Mammary epithelial cell (primary cell): ENCODE data around the gene BIRC5.

Experiments used
- EZH2 ChIP-seq: IDR thresholded peaks from 2 replicates; pipeline ENCODE4 v1.6.1; 2012; ENCODE audit warnings: low read length, inconsistent platforms, borderline replicate concordance
- TF ChIP-seq, protein P1 (sequence below), 2 donors: IDR thresholded peaks in 1 of 2; conservative IDR thresholded peaks in 1 of 2; 2 replicates each; pipeline ENCODE4 v1.5.1; 2011 to 2012; ENCODE audit warnings: inconsistent platforms in 2 of 2, low read length in 2 of 2, mild to moderate bottlenecking in 2 of 2, control low read depth in 1 of 2, low read depth in 1 of 2; ENCODE audit not compliant: insufficient read depth in 1 of 2; ENCODE audit errors: extremely low read depth in 1 of 2

DNA sequence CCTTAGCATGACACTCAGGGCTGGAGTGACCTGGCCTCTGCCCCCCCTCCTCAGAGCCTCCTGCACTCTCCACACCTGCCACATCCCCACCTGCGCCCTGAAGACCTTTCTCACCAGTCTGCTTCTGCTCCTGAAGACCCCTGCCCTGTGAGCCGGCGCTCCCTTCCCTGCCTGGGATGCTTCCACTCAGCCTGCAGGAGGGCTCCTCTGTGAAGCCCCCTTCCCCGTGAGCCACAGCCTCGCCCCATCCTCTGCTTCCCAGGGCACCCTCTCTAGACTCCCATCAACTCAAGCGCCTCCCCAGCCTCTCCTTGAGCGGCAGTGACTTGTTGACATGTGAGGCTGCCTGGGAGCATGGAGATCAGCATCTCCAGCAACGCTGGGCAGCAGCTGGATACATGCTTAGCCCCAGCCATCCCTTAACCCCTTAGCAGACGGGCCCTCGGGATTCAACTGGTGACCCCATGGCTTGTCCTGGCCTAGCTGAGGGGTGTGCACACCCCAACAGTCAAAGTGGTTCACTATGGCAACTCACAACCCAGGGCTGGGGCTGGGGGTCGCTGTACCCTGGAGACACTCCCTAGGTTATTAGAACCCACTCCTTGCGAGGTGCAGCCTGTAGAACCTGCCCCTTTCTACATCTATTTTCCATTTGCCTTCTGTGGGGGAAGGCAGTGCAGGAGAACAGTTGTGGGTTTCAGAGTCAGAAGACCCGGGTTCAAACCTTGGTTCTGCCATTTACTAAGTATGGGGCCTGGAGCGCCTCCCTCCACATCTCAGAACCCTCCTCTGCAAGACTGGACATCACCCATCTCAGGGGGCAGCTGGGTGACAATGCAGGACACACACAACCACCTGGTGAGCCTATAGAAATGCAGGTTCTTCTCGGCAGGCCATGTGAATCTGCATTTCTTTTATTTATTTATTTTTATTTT, 38.9 kb downstream of the BIRC5 start:
- TF ChIP-seq, protein P1, sequence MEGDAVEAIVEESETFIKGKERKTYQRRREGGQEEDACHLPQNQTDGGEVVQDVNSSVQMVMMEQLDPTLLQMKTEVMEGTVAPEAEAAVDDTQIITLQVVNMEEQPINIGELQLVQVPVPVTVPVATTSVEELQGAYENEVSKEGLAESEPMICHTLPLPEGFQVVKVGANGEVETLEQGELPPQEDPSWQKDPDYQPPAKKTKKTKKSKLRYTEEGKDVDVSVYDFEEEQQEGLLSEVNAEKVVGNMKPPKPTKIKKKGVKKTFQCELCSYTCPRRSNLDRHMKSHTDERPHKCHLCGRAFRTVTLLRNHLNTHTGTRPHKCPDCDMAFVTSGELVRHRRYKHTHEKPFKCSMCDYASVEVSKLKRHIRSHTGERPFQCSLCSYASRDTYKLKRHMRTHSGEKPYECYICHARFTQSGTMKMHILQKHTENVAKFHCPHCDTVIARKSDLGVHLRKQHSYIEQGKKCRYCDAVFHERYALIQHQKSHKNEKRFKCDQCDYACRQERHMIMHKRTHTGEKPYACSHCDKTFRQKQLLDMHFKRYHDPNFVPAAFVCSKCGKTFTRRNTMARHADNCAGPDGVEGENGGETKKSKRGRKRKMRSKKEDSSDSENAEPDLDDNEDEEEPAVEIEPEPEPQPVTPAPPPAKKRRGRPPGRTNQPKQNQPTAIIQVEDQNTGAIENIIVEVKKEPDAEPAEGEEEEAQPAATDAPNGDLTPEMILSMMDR (conservative IDR thresholded peaks at IDR 0.05 in 1 of 2, IDR thresholded peaks at IDR 0.05 in 1 of 2; ENCODE audit: extremely low read depth in 1 of 2, insufficient read depth in 1 of 2, low read depth in 1 of 2, low read length in 2 of 2), result no peak
- no peak for TF ChIP-seq EZH2
